GM10248 (cell line): Measurements from ENCODE around the gene CASP9.
"Not testable (repeated sequence)": the region's sequence is repeated elsewhere in the genome, so short reads cannot be mapped to it uniquely, and the experiment has no call there.

Experiments
- CTCF ChIA-PET: fragments of 300-600 bp; sonication (Branson Sonifier 250); formaldehyde crosslinking; extraction: SDS; loops from one replicate; lab custom pipeline; 2021; ENCODE audit warnings: antibody characterized with exemption; lab: Yijun Ruan, JAX
- POLR2A ChIA-PET: fragments of 350-650 bp; sonication (Branson Sonifier 250); formaldehyde crosslinking; extraction: SDS; loops from one replicate; lab custom pipeline; 2020; ENCODE audit warnings: antibody characterized with exemption; lab: Yijun Ruan, JAX
- DNase-seq: peaks from one replicate; pipeline ENCODE4 v3.0.0; 2012; ENCODE audit errors: extremely low spot score
- TF ChIP-seq, protein P1 (sequence below): IDR thresholded peaks from 2 replicates; pipeline ENCODE4 v1.5.1; 2012; ENCODE audit warnings: mild to moderate bottlenecking, low read depth; ENCODE audit errors: extremely low read depth, missing control alignments, control extremely low read depth

CASP9 gene

DNA sequence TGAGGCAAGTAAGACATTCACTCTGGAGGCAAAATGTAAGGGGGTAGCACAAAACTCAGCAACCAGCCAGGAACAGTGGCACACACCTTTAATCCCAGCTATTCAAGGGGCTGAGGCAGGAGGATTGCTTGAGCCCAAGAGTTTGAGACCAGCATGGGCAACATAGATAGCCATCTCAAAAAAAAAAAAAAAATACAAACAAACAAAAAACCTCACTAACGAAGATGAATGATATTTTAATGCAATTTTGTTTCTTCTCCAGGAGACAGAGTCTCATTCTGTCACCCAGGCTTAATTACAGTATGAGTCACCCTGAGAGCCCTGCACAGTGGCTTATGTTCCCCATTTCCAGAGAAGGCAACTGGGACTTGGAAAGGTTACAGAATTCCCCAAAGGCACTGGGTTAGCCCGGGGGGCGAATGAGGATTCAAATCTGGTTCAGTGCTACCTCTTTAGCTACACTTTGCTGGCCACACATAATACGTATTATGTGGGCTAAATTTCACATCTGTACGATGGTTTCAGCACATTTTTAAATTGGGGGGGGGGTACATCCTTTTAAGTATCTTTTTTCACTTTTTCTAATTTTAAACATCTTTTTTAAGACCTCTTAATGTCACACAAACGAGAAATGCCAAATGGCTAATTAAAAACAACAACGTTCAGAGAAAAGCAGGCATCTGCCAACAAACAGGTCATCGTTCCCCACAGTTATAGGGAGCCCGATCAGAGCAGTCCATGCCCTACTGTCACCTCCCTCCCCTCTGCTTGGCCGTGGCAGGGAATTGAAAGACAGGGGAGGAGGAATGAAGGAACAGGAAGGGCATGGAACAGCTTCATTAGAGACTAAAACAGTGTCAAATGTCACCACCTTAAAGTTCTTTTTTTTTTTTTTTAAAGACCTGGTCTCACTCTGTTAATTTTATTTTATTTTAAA lies 64.0 kb downstream of the CASP9 start:
- no peak for DNase-seq
- TF ChIP-seq, protein P1, sequence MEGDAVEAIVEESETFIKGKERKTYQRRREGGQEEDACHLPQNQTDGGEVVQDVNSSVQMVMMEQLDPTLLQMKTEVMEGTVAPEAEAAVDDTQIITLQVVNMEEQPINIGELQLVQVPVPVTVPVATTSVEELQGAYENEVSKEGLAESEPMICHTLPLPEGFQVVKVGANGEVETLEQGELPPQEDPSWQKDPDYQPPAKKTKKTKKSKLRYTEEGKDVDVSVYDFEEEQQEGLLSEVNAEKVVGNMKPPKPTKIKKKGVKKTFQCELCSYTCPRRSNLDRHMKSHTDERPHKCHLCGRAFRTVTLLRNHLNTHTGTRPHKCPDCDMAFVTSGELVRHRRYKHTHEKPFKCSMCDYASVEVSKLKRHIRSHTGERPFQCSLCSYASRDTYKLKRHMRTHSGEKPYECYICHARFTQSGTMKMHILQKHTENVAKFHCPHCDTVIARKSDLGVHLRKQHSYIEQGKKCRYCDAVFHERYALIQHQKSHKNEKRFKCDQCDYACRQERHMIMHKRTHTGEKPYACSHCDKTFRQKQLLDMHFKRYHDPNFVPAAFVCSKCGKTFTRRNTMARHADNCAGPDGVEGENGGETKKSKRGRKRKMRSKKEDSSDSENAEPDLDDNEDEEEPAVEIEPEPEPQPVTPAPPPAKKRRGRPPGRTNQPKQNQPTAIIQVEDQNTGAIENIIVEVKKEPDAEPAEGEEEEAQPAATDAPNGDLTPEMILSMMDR, result no peak
- ChIA-PET CTCF (no interaction called here), POLR2A (interaction anchor here (0.6 kb wide), 1 partner anchor 290 kb away, joined by 3 read pairs; no protein-coding TSS in a partner anchor)

DNA sequence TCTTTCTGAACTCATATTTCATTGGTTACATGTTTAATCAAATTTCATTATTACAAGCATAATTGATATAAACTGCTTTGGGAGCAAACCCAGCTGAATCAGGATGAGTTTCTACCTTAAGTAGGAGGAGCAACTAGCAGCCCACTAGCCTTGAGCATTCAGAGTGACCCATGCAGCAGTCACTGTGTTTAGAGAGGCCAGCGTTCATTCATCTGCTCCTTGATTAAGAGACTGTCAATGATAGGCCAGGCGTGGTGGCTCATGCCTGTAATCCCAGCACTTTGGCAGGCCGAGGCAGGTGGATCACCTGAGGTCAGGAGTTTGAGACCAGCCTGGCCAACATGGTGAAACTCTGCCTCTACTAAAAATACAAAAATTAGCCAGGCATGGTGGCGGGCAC lies 65.6 kb downstream of the CASP9 start:
- POLR2A ChIA-PET, CTCF ChIA-PET, DNase-seq: not testable (repeated sequence)

DNA sequence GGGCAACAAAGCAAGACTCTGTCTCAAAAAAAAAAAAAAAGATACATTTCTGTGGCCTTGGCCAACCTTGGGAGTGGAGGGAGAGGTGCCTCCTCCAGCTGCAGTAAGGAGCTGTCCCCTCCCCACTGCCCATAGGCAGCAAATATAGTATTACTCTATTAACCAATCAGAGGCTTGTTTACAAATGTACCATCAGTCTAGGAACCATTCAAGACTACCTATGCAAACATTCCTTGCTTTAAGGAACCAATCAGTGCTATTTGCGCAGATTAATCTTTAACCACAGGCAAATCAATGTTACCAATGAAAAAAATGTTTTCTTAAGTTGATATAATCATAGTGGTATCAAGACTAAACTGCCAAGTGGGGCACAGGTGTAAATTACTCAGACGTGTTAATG lies 66.4 kb downstream of the CASP9 start:
- ChIA-PET CTCF (no interaction called here), POLR2A (no interaction called here)
- no peak for DNase-seq
- TF ChIP-seq, protein P1, result no peak

DNA sequence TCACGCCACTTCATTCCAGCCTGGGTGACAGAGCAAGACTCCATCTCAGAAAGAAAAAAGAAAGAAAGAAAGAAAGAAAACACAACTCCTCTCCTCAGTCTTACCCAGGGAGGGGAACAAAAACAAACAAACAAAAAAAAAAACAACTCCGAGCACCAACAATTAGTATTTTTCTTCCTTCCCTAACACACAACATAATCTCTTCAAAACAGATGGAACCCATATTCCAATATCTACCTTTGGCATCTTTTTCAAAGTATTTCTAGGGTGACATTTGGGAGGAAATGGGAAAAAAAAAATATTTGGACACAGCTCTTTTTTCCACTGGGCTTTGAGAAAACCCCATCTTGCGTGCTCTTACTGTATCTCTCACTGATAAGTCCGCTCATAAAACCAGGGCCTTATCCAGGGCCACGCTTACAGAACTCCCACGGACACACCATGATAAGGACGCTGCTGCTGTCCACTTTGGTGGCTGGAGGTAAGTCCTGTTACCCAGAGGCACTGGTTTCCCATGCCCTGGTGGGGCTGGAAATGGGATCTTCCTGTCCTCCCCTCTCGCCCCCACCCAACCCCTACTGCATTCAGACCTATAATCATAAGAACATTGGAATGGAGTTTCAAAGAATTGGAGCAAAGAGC lies 67.6 kb downstream of the CASP9 start, which contains the start of gene CELA2A:
TSS of gene CELA2A (plus strand) at position 420 of the 642 bp plus-strand sequence. CDS start at position 442, 22 bp downstream.
- ChIA-PET CTCF (interaction anchor here (0.6 kb wide), 1 partner anchor 42 kb away, joined by 3 read pairs; no protein-coding TSS in a partner anchor), POLR2A (no interaction called here)
- no peak for DNase-seq
- TF ChIP-seq, protein P1, result no peak

DNA sequence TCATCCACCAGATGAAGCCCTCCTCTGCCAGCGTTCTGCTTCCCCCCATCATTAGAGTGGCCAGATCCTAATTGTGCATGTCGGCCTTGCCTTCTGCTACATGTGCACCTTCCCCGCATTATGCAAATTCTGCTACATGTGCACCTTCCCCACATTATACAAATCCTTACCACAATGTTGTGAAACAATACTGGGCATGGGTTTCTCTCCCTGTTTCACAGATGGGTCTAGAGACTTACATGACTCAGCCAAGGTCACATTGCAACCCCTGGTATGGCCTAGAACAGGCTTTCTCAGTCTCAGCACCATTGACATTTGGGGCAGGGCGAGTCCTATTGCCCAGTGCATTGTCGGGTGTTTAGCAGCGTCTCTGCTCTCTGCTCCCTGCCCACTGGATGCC lies 68.5 kb downstream of the CASP9 start:
- no peak for DNase-seq
- CTCF ChIA-PET, result no interaction called here
- TF ChIP-seq, protein P1, result no peak
- POLR2A ChIA-PET, result no interaction called here

DNA sequence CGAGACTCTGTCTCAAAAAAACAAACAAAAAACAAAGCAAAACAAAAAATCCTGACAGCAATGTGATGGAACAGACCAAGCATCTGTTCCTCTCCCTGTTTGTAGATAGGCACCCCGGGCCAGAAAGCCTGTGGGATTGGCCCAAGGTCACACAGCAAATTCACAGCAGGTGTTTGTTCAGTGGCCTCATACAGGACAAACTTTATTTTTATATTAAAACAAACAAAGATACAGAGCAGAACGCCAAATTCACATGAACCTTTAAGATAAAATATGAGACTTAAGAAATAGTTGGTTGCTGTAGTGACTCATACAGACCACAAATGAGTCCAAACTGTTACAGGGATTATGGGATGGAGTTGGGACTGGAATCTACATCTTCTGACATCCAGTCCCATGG lies 69.8 kb downstream of the CASP9 start:
- no peak for DNase-seq
- ChIA-PET POLR2A (no interaction called here), CTCF (no interaction called here)
- TF ChIP-seq, protein P1, result no peak
